Left renal cortex interstitium (tissue), 4 donors: ENCODE data around the gene TTC7B. TPM values are rescaled to one million over a fixed set of nuclear protein-coding genes. Genes with fewer than 3 reads are reported as not detected.

Source experiments
- DNase-seq, 4 donors: peaks; one replicate each; pipeline ENCODE4 v3.0.0-alpha.2; 2013; ENCODE audit warnings: low read depth in 4 of 4, low spot score in 2 of 4, missing footprints in 1 of 4
- polyA plus RNA-seq, 4 donors: library from polyadenylated mRNA; unstranded; fragments of 120-200 nt; gene quantifications; one replicate each; pipeline ENCODE4 v1.2.1, GENCODE V29; 2013; ENCODE audit not compliant: insufficient read length in 4 of 4

The TTC7B gene
- polyA plus RNA-seq, 4 donors, result 42.1 to 52.1 (median 45.3) TPM

GRCh38 chr14:90569201-90569600 is 247.0 kb downstream of the TTC7B start:
- no peak for DNase-seq

- no peak for DNase-seq
Measured at GRCh38 chr14:90568405-90568804, 247.8 kb downstream of the TTC7B start.

- no peak for DNase-seq
Measured at GRCh38 chr14:90567991-90568390, 248.2 kb downstream of the TTC7B start.

- DNase-seq, result no peak
Measured at GRCh38 chr14:90567191-90567590, 249.0 kb downstream of the TTC7B start.

GRCh38 chr14:90566481-90566880 is 249.7 kb downstream of the TTC7B start:
- DNase-seq, result no peak

- DNase-seq, result no peak
Measured at GRCh38 chr14:90564496-90564895, 251.7 kb downstream of the TTC7B start.

- DNase-seq, result no peak
Measured at GRCh38 chr14:90562652-90563051, 253.6 kb downstream of the TTC7B start.

- no peak for DNase-seq
Measured at GRCh38 chr14:90561920-90562319, 254.3 kb downstream of the TTC7B start.

- no peak for DNase-seq
Measured at GRCh38 chr14:90560991-90561390, 255.2 kb downstream of the TTC7B start.

GRCh38 chr14:90560558-90560957 is 255.7 kb downstream of the TTC7B start:
- no peak for DNase-seq

GRCh38 chr14:90559811-90560492 is 256.3 kb downstream of the TTC7B start:
- no peak for DNase-seq

- no peak for DNase-seq
Measured at GRCh38 chr14:90558983-90559590, 257.1 kb downstream of the TTC7B start.

- DNase-seq, result no peak
Measured at GRCh38 chr14:90558041-90558982, 257.9 kb downstream of the TTC7B start.

- no peak for DNase-seq
Measured at GRCh38 chr14:90557516-90557915, 258.7 kb downstream of the TTC7B start.

GRCh38 chr14:90556666-90557450 is 259.4 kb downstream of the TTC7B start:
- DNase-seq, result no peak

GRCh38 chr14:90556012-90556477 is 260.2 kb downstream of the TTC7B start:
- DNase-seq, result peak; percentile 53 to 76 (median 67)

GRCh38 chr14:90555126-90556011 is 260.9 kb downstream of the TTC7B start:
- no peak for DNase-seq

GRCh38 chr14:90554341-90554740 is 261.9 kb downstream of the TTC7B start:
- DNase-seq, result no peak

- no peak for DNase-seq
Measured at GRCh38 chr14:90553921-90554336, 262.3 kb downstream of the TTC7B start.
